ENCODE results near the gene SPC25.

Gene SPC25

DNA sequence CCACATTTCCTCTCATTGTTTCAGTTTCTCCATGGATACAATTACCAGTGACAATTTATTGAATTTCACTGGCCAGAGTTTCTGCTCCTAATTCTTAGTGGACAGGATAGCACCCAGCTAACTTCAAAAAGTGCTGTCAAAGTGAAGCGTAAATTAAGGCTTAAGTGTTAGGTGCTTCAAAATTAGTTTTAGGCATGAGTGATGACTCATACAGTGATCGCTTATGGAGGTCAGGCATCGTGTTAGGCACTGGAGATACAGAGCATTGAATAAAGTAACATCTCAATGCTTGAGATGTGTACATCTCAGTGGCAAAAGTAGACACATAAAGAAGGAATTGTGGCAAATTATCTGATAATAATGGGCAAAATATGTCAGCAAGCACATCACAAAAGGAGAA is 47.0 kb downstream of the SPC25 start:
- no peak for DNase-seq (ENCODE audit: low read depth)

GRCh38 chr2:168841445-168841844 is 48.8 kb downstream of the SPC25 start:
- no peak for DNase-seq (ENCODE audit: low read depth)

- DNase-seq (ENCODE audit: low read depth) = no peak
Observed at GRCh38 chr2:168835969-168836368, 54.3 kb downstream of the SPC25 start.

GRCh38 chr2:168831662-168832061 is 58.6 kb downstream of the SPC25 start:
- no peak for DNase-seq (ENCODE audit: low read depth)

DNA sequence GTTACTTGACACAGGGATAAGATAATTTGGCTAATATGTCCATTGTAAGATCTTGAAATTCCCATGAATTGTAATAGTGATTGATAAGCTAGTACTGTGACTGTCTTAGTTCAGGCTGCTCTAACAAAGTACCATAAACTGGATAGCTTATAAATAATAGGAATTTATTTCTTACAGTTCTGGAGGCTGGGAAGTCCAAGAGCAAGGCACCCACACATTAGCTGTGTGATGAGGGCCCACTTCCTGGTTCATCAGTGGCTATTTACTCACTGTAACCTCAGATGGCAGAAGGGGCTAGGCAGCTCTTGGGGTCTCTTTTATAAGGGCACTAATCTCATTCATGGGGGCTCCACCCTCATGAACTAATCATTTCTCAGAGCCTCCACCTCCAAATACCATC is 59.3 kb downstream of the SPC25 start:
- no peak for DNase-seq (ENCODE audit: low read depth)

DNA sequence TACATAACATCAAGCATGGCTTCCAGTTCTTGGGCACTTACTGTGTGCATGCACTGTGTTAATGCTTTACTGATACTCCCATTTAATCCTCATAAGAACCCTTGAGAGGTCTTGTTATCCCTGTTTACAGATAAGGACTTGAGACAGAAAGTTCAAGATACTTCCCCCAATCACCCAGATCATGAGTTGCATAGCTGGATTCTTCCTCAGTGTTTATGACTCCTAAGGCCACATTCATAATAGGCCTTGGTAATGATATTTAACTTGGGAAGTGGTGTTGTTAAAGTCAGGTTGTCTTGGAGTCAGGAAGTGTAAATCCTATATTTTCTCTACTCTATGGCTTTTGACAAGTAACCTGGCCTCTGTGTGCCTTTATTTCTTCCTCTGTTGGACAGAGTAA is 65.1 kb downstream of the SPC25 start:
- no peak for DNase-seq (ENCODE audit: low read depth)

DNA sequence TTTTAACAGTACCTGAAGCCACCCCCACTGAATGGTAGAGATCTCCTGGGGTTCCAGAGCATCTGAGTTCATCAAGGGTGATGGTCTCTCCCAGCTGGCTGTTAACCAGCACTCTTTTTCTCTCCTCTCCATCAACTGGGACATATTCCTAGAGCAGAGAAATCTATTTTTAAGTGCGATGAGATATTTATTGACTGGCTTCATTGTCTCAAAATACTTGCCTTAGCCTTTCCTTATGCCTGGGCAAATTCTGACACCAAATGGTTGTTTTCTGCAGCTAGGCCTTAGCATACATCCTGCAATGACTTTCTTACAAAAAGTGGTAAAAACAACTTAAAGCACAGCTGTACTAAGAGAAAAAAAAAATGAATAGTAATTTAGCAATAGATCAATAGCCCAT is 68.2 kb downstream of the SPC25 start:
- DNase-seq (ENCODE audit: low read depth) = no peak

- no peak for DNase-seq (ENCODE audit: low read depth)
Observed at GRCh38 chr2:168821577-168821976, 68.7 kb downstream of the SPC25 start.
